ENCODE data around the gene OBSL1.

- no peak for TF ChIP-seq EZH2 (IDR thresholded peaks at IDR 0.05; ENCODE audit: borderline replicate concordance, low read depth, low read length, poor library complexity, severe bottlenecking)
- TF ChIP-seq CTCF (conservative IDR thresholded peaks at IDR 0.05; ENCODE audit: low read depth, low read length), result no peak
These were observed 25.4 kb downstream of the OBSL1 start for GRCh38 chr2:219545943-219546352.
